ENCODE measurements around the gene ELAVL3.
"Not testable (repeated sequence)": the region's sequence is repeated elsewhere in the genome, so short reads cannot be mapped to it uniquely, and the experiment has no call there.

ELAVL3 gene

GRCh38 chr19:11437955-11438354 is 42.9 kb downstream of the ELAVL3 start:
- H3K27ac ChIP-seq (ENCODE audit: insufficient read depth, low read depth, low read length, poor library complexity, severe bottlenecking) = no peak overlapping the region
- no peaks in the 10 kb centered on the region for H3K27me3 ChIP-seq (ENCODE audit: control insufficient read depth, insufficient read depth, low read length, poor library complexity, severe bottlenecking)
- 94 to 95% methylated on average over 9 of the region's 9 CpGs for WGBS, 2 experiments
- no peak overlapping the region for H3K4me3 ChIP-seq (ENCODE audit: insufficient read depth, low read depth, low read length)
- H3K9me3 ChIP-seq (ENCODE audit: control insufficient read depth, low read length) = no peaks in the 10 kb centered on the region
- peaks cover 31% of the 10 kb centered on the region for H3K36me3 ChIP-seq (ENCODE audit: control insufficient read depth, insufficient read depth, low read length)
- H3K4me1 ChIP-seq (ENCODE audit: control insufficient read depth, insufficient read depth, low read length) = peaks cover 7% of the 10 kb centered on the region

- Histone ChIP-seq H3K36me3 (ENCODE audit: control insufficient read depth, insufficient read depth, low read length) (peaks cover 18% of the 10 kb centered on the region), H3K4me3 (ENCODE audit: insufficient read depth, low read depth, low read length) (peak overlapping the region; percentile 83), H3K27ac (ENCODE audit: insufficient read depth, low read depth, low read length, poor library complexity, severe bottlenecking) (peak overlapping the region; percentile 87), H3K4me1 (ENCODE audit: control insufficient read depth, insufficient read depth, low read length) (peaks cover 7% of the 10 kb centered on the region), H3K27me3 (ENCODE audit: control insufficient read depth, insufficient read depth, low read length, poor library complexity, severe bottlenecking) (no peaks in the 10 kb centered on the region), H3K9me3 (ENCODE audit: control insufficient read depth, low read length) (no peaks in the 10 kb centered on the region)
- whole genome bisulfite sequencing, 2 experiments = 5 to 7% methylated on average over 21 of the region's 21 CpGs
These were observed 45.0 kb downstream of the ELAVL3 start for GRCh38 chr19:11435833-11436313.

- H3K9me3 ChIP-seq (ENCODE audit: control insufficient read depth, low read length) = no peaks in the 10 kb centered on the region
- H3K4me1 ChIP-seq (ENCODE audit: control insufficient read depth, insufficient read depth, low read length) = peaks cover 7% of the 10 kb centered on the region
- H3K4me3 ChIP-seq (ENCODE audit: insufficient read depth, low read depth, low read length) = peak within 1 kb of the TSS; percentile 83
- H3K36me3 ChIP-seq (ENCODE audit: control insufficient read depth, insufficient read depth, low read length) = peaks cover 18% of the 10 kb centered on the region
- H3K27ac ChIP-seq (ENCODE audit: insufficient read depth, low read depth, low read length, poor library complexity, severe bottlenecking) = peak within 1 kb of the TSS; percentile 87
- H3K27me3 ChIP-seq (ENCODE audit: control insufficient read depth, insufficient read depth, low read length, poor library complexity, severe bottlenecking) = no peaks in the 10 kb centered on the region
- 0% methylated on average over 53 of the region's 53 CpGs for WGBS, 2 experiments
These were observed 45.6 kb downstream of the ELAVL3 start, which contains the start of the genes ODAD3 and PRKCSH for GRCh38 chr19:11435057-11435832. ODAD3 (minus strand) TSS chr19:11435121; CDS start chr19:11435016, 105 bp downstream. PRKCSH (plus strand) TSS chr19:11435635; CDS start chr19:11436118, 483 bp downstream.

- H3K9me3 ChIP-seq (ENCODE audit: control insufficient read depth, low read length) = no peaks in the 10 kb centered on the region
- peaks cover 14% of the 10 kb centered on the region for H3K36me3 ChIP-seq (ENCODE audit: control insufficient read depth, insufficient read depth, low read length)
- 20 to 21% methylated on average over 9 of the region's 9 CpGs for WGBS, 2 experiments
- H3K27ac ChIP-seq (ENCODE audit: insufficient read depth, low read depth, low read length, poor library complexity, severe bottlenecking) = no peak overlapping the region
- no peaks in the 10 kb centered on the region for H3K27me3 ChIP-seq (ENCODE audit: control insufficient read depth, insufficient read depth, low read length, poor library complexity, severe bottlenecking)
- H3K4me3 ChIP-seq (ENCODE audit: insufficient read depth, low read depth, low read length) = peak overlapping the region; percentile 29
- peaks cover 7% of the 10 kb centered on the region for H3K4me1 ChIP-seq (ENCODE audit: control insufficient read depth, insufficient read depth, low read length)
These were observed 46.2 kb downstream of the ELAVL3 start for GRCh38 chr19:11434703-11435056.

- not testable (repeated sequence) for H3K27ac ChIP-seq (ENCODE audit: insufficient read depth, low read depth, low read length, poor library complexity, severe bottlenecking); H3K9me3 ChIP-seq (ENCODE audit: control insufficient read depth, low read length); H3K36me3 ChIP-seq (ENCODE audit: control insufficient read depth, insufficient read depth, low read length); H3K27me3 ChIP-seq (ENCODE audit: control insufficient read depth, insufficient read depth, low read length, poor library complexity, severe bottlenecking); H3K4me3 ChIP-seq (ENCODE audit: insufficient read depth, low read depth, low read length); H3K4me1 ChIP-seq (ENCODE audit: control insufficient read depth, insufficient read depth, low read length)
- WGBS, 2 experiments = 92 to 93% methylated on average over 3 of the region's 3 CpGs
These were observed 47.3 kb downstream of the ELAVL3 start for GRCh38 chr19:11433526-11433925.

GRCh38 chr19:11426656-11427055 is 54.2 kb downstream of the ELAVL3 start:
- H3K9me3 ChIP-seq (ENCODE audit: control insufficient read depth, low read length) = no peaks in the 10 kb centered on the region
- H3K27me3 ChIP-seq (ENCODE audit: control insufficient read depth, insufficient read depth, low read length, poor library complexity, severe bottlenecking) = peaks cover 26% of the 10 kb centered on the region
- H3K36me3 ChIP-seq (ENCODE audit: control insufficient read depth, insufficient read depth, low read length) = no peaks in the 10 kb centered on the region
- 92 to 93% methylated on average over 19 of the region's 19 CpGs for WGBS, 2 experiments
- no peak overlapping the region for H3K27ac ChIP-seq (ENCODE audit: insufficient read depth, low read depth, low read length, poor library complexity, severe bottlenecking)
- no peak overlapping the region for H3K4me3 ChIP-seq (ENCODE audit: insufficient read depth, low read depth, low read length)
- no peaks in the 10 kb centered on the region for H3K4me1 ChIP-seq (ENCODE audit: control insufficient read depth, insufficient read depth, low read length)

GRCh38 chr19:11425719-11426457 is 55.0 kb downstream of the ELAVL3 start:
- no peak overlapping the region for H3K4me3 ChIP-seq (ENCODE audit: insufficient read depth, low read depth, low read length)
- no peaks in the 10 kb centered on the region for H3K36me3 ChIP-seq (ENCODE audit: control insufficient read depth, insufficient read depth, low read length)
- 92 to 93% methylated on average over 28 of the region's 28 CpGs for WGBS, 2 experiments
- no peaks in the 10 kb centered on the region for H3K9me3 ChIP-seq (ENCODE audit: control insufficient read depth, low read length)
- no peak overlapping the region for H3K27ac ChIP-seq (ENCODE audit: insufficient read depth, low read depth, low read length, poor library complexity, severe bottlenecking)
- H3K4me1 ChIP-seq (ENCODE audit: control insufficient read depth, insufficient read depth, low read length) = peaks cover 7% of the 10 kb centered on the region
- H3K27me3 ChIP-seq (ENCODE audit: control insufficient read depth, insufficient read depth, low read length, poor library complexity, severe bottlenecking) = peaks cover 34% of the 10 kb centered on the region

- H3K27ac ChIP-seq (ENCODE audit: insufficient read depth, low read depth, low read length, poor library complexity, severe bottlenecking) = no peak overlapping the region
- 79% methylated on average over 22 of the region's 22 CpGs for WGBS, 2 experiments
- no peaks in the 10 kb centered on the region for H3K36me3 ChIP-seq (ENCODE audit: control insufficient read depth, insufficient read depth, low read length)
- H3K9me3 ChIP-seq (ENCODE audit: control insufficient read depth, low read length) = no peaks in the 10 kb centered on the region
- H3K27me3 ChIP-seq (ENCODE audit: control insufficient read depth, insufficient read depth, low read length, poor library complexity, severe bottlenecking) = peaks cover 55% of the 10 kb centered on the region
- peaks cover 14% of the 10 kb centered on the region for H3K4me1 ChIP-seq (ENCODE audit: control insufficient read depth, insufficient read depth, low read length)
- H3K4me3 ChIP-seq (ENCODE audit: insufficient read depth, low read depth, low read length) = no peak overlapping the region
These were observed 57.1 kb downstream of the ELAVL3 start for GRCh38 chr19:11423791-11424181.

GRCh38 chr19:11423164-11423790 is 57.6 kb downstream of the ELAVL3 start:
- no peaks in the 10 kb centered on the region for H3K9me3 ChIP-seq (ENCODE audit: control insufficient read depth, low read length)
- WGBS, 2 experiments = 88 to 90% methylated on average over 27 of the region's 27 CpGs
- peaks cover 60% of the 10 kb centered on the region for H3K27me3 ChIP-seq (ENCODE audit: control insufficient read depth, insufficient read depth, low read length, poor library complexity, severe bottlenecking)
- H3K4me1 ChIP-seq (ENCODE audit: control insufficient read depth, insufficient read depth, low read length) = peaks cover 17% of the 10 kb centered on the region
- no peaks in the 10 kb centered on the region for H3K36me3 ChIP-seq (ENCODE audit: control insufficient read depth, insufficient read depth, low read length)
- no peak overlapping the region for H3K4me3 ChIP-seq (ENCODE audit: insufficient read depth, low read depth, low read length)
- no peak overlapping the region for H3K27ac ChIP-seq (ENCODE audit: insufficient read depth, low read depth, low read length, poor library complexity, severe bottlenecking)

All from ectodermal cell (in vitro differentiated cells).